HG02870 (cell line): ENCODE measurements around the gene PADI1.
"Not testable (repeated sequence)": the region's sequence is repeated elsewhere in the genome, so short reads cannot be mapped to it uniquely, and the experiment has no call there.

ENCODE experiments used
- ATAC-seq: cut with Tn5 transposase; IDR thresholded peaks from one replicate; pipeline ENCODE4 v1.9.1; 2021; ENCODE audit warnings: mild to moderate bottlenecking, moderate library complexity; ENCODE audit not compliant: unreplicated experiment

Gene PADI1

GRCh38 chr1:17239420-17239819 is 34.5 kb downstream of the PADI1 start:
- no peak for ATAC-seq

GRCh38 chr1:17241011-17241779 is 36.3 kb downstream of the PADI1 start:
- not testable (repeated sequence) for ATAC-seq

GRCh38 chr1:17241780-17242074 is 36.8 kb downstream of the PADI1 start:
- ATAC-seq, result not testable (repeated sequence)

- no peak for ATAC-seq
Measured at GRCh38 chr1:17243274-17243673, 38.3 kb downstream of the PADI1 start.

GRCh38 chr1:17244821-17245740 is 40.2 kb downstream of the PADI1 start:
- ATAC-seq, result no peak

GRCh38 chr1:17245816-17246325 is 40.9 kb downstream of the PADI1 start:
- no peak for ATAC-seq

GRCh38 chr1:17246971-17247370 is 42.0 kb downstream of the PADI1 start:
- no peak for ATAC-seq

GRCh38 chr1:17248781-17249180 is 43.9 kb downstream of the PADI1 start, which contains the start of gene PADI3:
Gene PADI3, plus strand, starts transcription at chr1:17249098. Its CDS starts 40 bp downstream, at chr1:17249138.
- ATAC-seq, result no peak

- ATAC-seq, result no peak
Measured at GRCh38 chr1:17250601-17251000, 45.7 kb downstream of the PADI1 start.

- no peak for ATAC-seq
Measured at GRCh38 chr1:17251246-17251645, 46.3 kb downstream of the PADI1 start.

GRCh38 chr1:17251701-17252376 is 46.9 kb downstream of the PADI1 start:
- no peak for ATAC-seq

GRCh38 chr1:17255336-17255735 is 50.4 kb downstream of the PADI1 start:
- no peak for ATAC-seq

- ATAC-seq, result no peak
Measured at GRCh38 chr1:17258116-17258757, 53.3 kb downstream of the PADI1 start.

GRCh38 chr1:17258758-17259130 is 53.8 kb downstream of the PADI1 start:
- no peak for ATAC-seq

- ATAC-seq, result no peak
Measured at GRCh38 chr1:17259233-17259873, 54.4 kb downstream of the PADI1 start.

- ATAC-seq, result no peak
Measured at GRCh38 chr1:17260264-17260663, 55.3 kb downstream of the PADI1 start.

GRCh38 chr1:17260738-17261137 is 55.8 kb downstream of the PADI1 start:
- ATAC-seq, result no peak

- no peak for ATAC-seq
Measured at GRCh38 chr1:17263936-17264335, 59.0 kb downstream of the PADI1 start.

- no peak for ATAC-seq
Measured at GRCh38 chr1:17264470-17264869, 59.5 kb downstream of the PADI1 start.

- ATAC-seq, result no peak
Measured at GRCh38 chr1:17265162-17265561, 60.2 kb downstream of the PADI1 start.
